ENCODE data around the gene SARM1.

Gene SARM1

DNA sequence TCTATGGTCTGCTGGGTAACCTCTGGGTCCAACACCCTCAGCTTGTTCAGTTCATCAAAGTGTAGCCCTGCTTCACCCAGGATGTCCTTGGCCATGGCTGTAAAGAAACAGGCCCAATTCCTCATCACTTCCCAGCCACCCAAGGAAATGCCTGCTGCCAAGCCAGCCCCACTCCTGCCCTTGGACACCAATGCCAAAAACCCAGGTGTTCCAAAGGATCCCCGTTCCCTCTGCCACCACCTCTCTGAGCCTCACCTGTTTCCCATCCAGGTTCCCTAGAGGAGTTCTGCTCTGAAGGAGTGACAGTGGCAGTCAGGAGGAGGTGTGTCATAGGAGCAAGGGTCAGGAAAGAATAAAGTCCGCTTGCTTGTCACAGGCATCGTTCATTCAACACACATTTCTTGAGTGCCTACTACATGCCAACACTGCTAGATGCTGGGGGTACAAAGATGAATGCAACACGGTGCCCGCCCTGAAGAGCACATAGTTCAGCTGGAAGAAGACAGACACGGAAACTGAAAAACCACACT is 39.5 kb upstream of the SARM1 start:
- H3K9me3 ChIP-seq (replicated peaks; ENCODE audit: insufficient read depth, low read length) = no peaks in the 10 kb centered on the region
- DNase-seq = no peak
- no peak overlapping the region for H3K9ac ChIP-seq (ENCODE audit: low read length)
- no peak overlapping the region for H3K27ac ChIP-seq (ENCODE audit: low read length)
- H3K79me2 ChIP-seq (ENCODE audit: low read length) = peaks cover 43% of the 10 kb centered on the region
- H3K27me3 ChIP-seq (replicated peaks; ENCODE audit: insufficient read depth, low read length) = no peaks in the 10 kb centered on the region
- no peaks in the 10 kb centered on the region for H3F3A ChIP-seq (ENCODE audit: insufficient read depth, low read length)
- TF ChIP-seq EZH2phosphoT487 (IDR thresholded peaks at IDR 0.05; ENCODE audit: low read length) (no peak), EZH2 (optimal IDR thresholded peaks at IDR 0.05; ENCODE audit: low read depth, low read length) (no peak)
- TF ChIP-seq, protein P1, sequence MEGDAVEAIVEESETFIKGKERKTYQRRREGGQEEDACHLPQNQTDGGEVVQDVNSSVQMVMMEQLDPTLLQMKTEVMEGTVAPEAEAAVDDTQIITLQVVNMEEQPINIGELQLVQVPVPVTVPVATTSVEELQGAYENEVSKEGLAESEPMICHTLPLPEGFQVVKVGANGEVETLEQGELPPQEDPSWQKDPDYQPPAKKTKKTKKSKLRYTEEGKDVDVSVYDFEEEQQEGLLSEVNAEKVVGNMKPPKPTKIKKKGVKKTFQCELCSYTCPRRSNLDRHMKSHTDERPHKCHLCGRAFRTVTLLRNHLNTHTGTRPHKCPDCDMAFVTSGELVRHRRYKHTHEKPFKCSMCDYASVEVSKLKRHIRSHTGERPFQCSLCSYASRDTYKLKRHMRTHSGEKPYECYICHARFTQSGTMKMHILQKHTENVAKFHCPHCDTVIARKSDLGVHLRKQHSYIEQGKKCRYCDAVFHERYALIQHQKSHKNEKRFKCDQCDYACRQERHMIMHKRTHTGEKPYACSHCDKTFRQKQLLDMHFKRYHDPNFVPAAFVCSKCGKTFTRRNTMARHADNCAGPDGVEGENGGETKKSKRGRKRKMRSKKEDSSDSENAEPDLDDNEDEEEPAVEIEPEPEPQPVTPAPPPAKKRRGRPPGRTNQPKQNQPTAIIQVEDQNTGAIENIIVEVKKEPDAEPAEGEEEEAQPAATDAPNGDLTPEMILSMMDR (IDR thresholded peaks at IDR 0.05; ENCODE audit: low read length) = no peak
- H3K4me3 ChIP-seq (ENCODE audit: low read length) = no peak overlapping the region
- H3K9me2 ChIP-seq (replicated peaks; ENCODE audit: insufficient read depth, low read length) = no peaks in the 10 kb centered on the region
- peaks cover 17% of the 10 kb centered on the region for H3K4me1 ChIP-seq (ENCODE audit: low read length)
- no peaks in the 10 kb centered on the region for H4K20me1 ChIP-seq (ENCODE audit: insufficient read depth, low read length)
- no peak overlapping the region for H3K4me2 ChIP-seq (ENCODE audit: low read depth, low read length)
- H3K36me3 ChIP-seq (replicated peaks; ENCODE audit: insufficient read depth, low read length) = no peaks in the 10 kb centered on the region
- no peak overlapping the region for H2AFZ ChIP-seq (ENCODE audit: low read length)

DNA sequence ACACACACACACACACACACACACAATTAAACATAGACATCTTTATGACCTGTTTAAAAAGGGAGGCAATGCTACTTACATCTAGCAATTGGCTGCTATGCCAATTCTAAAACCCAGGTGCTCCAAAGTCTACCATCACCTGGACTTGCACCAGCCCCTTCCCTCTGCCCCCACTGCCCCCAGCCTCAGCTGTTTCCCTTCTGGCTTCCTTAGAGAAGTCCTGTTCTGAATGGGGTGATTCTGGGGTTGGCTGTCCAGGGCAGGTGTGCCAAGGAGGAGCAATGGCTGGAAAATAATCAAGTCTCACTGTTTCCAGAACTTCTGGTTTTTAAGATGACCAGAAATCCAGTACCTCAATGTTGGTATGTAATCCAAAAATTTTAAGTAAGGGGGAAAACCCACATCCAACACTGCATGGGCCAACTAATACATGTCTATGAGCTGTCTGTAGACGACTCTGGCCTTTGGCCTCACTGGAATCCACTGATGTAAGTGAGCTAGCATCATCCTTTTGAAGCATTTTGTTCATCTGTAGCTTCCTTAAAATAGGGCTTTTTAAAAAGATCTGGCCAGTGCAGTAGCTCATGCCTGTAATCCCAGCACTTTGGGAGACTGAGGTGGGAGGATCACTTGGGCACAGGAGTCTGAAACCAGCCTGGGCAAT is 38.3 kb upstream of the SARM1 start:
- no peaks in the 10 kb centered on the region for H3K27me3 ChIP-seq (replicated peaks; ENCODE audit: insufficient read depth, low read length)
- no peak overlapping the region for H3K9ac ChIP-seq (ENCODE audit: low read length)
- no peak for TF ChIP-seq EZH2 (optimal IDR thresholded peaks at IDR 0.05; ENCODE audit: low read depth, low read length)
- no peak for DNase-seq
- H3K4me3 ChIP-seq (ENCODE audit: low read length) = no peak overlapping the region
- no peak overlapping the region for H2AFZ ChIP-seq (ENCODE audit: low read length)
- H4K20me1 ChIP-seq (ENCODE audit: insufficient read depth, low read length) = no peaks in the 10 kb centered on the region
- H3K9me2 ChIP-seq (replicated peaks; ENCODE audit: insufficient read depth, low read length) = no peaks in the 10 kb centered on the region
- H3K79me2 ChIP-seq (ENCODE audit: low read length) = peaks cover 49% of the 10 kb centered on the region
- no peak overlapping the region for H3K4me2 ChIP-seq (ENCODE audit: low read depth, low read length)
- H3K27ac ChIP-seq (ENCODE audit: low read length) = no peak overlapping the region
- peaks cover 18% of the 10 kb centered on the region for H3K4me1 ChIP-seq (ENCODE audit: low read length)
- no peaks in the 10 kb centered on the region for H3K9me3 ChIP-seq (replicated peaks; ENCODE audit: insufficient read depth, low read length)
- no peaks in the 10 kb centered on the region for H3K36me3 ChIP-seq (replicated peaks; ENCODE audit: insufficient read depth, low read length)
- H3F3A ChIP-seq (ENCODE audit: insufficient read depth, low read length) = no peaks in the 10 kb centered on the region

DNA sequence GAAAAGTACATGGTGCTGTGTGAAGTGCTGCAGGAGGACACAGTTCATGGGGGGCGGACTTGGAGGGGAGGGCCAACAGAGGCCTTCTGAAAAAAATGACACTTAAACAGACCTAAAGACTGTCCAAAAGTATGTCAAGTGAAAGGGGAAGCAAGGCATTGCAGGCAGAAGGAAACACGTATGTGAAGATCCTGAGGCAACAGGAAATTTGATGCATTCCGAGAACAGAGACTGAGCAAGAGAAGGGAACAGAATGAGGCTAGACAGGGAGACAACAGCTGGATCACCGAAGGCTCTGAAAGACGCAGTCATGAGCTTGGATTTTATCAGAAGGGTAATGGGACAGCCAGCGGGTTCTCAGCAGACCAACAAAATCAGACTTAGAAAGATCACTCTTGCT is 37.3 kb upstream of the SARM1 start:
- Histone ChIP-seq H3K4me1 (ENCODE audit: low read length) (peaks cover 18% of the 10 kb centered on the region), H3K27me3 (replicated peaks; ENCODE audit: insufficient read depth, low read length) (no peaks in the 10 kb centered on the region), H3K36me3 (replicated peaks; ENCODE audit: insufficient read depth, low read length) (no peaks in the 10 kb centered on the region), H3K4me3 (ENCODE audit: low read length) (peak overlapping the region; percentile 91), H4K20me1 (ENCODE audit: insufficient read depth, low read length) (no peaks in the 10 kb centered on the region), H3K27ac (ENCODE audit: low read length) (no peak overlapping the region), H3K9me2 (replicated peaks; ENCODE audit: insufficient read depth, low read length) (no peaks in the 10 kb centered on the region), H3F3A (ENCODE audit: insufficient read depth, low read length) (no peaks in the 10 kb centered on the region), H2AFZ (ENCODE audit: low read length) (no peak overlapping the region), H3K4me2 (ENCODE audit: low read depth, low read length) (peak overlapping the region; percentile 84), H3K9me3 (replicated peaks; ENCODE audit: insufficient read depth, low read length) (no peaks in the 10 kb centered on the region), H3K79me2 (ENCODE audit: low read length) (peaks cover 54% of the 10 kb centered on the region), H3K9ac (ENCODE audit: low read length) (peak overlapping the region; percentile 80; the same call in 1 of the 2 replicates)
- DNase-seq = no peak
- TF ChIP-seq EZH2phosphoT487 (IDR thresholded peaks at IDR 0.05; ENCODE audit: low read length) = no peak
- TF ChIP-seq EZH2 (optimal IDR thresholded peaks at IDR 0.05; ENCODE audit: low read depth, low read length) = no peak
- TF ChIP-seq, protein P1 (IDR thresholded peaks at IDR 0.05; ENCODE audit: low read length) = no peak

DNA sequence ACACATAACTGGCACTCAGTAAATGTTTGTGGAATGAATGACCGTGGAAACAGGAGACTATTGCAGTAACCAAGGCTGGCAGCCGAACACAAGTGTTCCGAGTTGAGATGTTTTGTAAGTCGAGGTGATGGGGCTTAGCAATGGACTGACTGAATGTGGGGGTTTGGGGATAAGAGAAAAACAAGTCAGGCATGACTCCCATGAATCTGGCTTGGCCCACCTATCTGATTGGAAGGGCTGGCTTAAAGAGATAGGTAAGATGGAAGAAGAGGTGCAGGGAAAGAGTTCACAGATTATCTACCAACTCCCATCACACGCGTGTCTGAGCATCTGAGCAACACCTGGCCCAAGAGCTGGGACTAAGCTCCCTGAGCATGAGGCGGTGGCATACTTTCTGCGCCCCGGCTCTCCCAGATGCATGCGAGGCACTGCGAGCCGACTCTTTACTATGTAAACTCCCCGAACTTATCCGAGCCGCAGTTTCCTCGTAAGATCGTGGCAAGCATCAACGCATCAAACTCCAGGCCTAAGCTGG is 36.8 kb upstream of the SARM1 start:
- no peaks in the 10 kb centered on the region for H3K27me3 ChIP-seq (replicated peaks; ENCODE audit: insufficient read depth, low read length)
- TF ChIP-seq, protein P1 (IDR thresholded peaks at IDR 0.05; ENCODE audit: low read length) = no peak
- no peak for TF ChIP-seq EZH2 (optimal IDR thresholded peaks at IDR 0.05; ENCODE audit: low read depth, low read length)
- no peak for TF ChIP-seq EZH2phosphoT487 (IDR thresholded peaks at IDR 0.05; ENCODE audit: low read length)
- peak overlapping the region; percentile 83 for H2AFZ ChIP-seq (ENCODE audit: low read length)
- H3K9ac ChIP-seq (ENCODE audit: low read length) = peak overlapping the region; percentile 80
- peaks cover 57% of the 10 kb centered on the region for H3K79me2 ChIP-seq (ENCODE audit: low read length)
- H3K4me1 ChIP-seq (ENCODE audit: low read length) = peaks cover 18% of the 10 kb centered on the region
- no peaks in the 10 kb centered on the region for H3K9me3 ChIP-seq (replicated peaks; ENCODE audit: insufficient read depth, low read length)
- no peaks in the 10 kb centered on the region for H3K9me2 ChIP-seq (replicated peaks; ENCODE audit: insufficient read depth, low read length)
- no peaks in the 10 kb centered on the region for H3K36me3 ChIP-seq (replicated peaks; ENCODE audit: insufficient read depth, low read length)
- peak overlapping the region; percentile 91 for H3K4me3 ChIP-seq (ENCODE audit: low read length)
- H3K4me2 ChIP-seq (ENCODE audit: low read depth, low read length) = peak overlapping the region; percentile 84
- no peaks in the 10 kb centered on the region for H3F3A ChIP-seq (ENCODE audit: insufficient read depth, low read length)
- H3K27ac ChIP-seq (ENCODE audit: low read length) = peak overlapping the region; percentile 61; the same call in 1 of the 2 replicates
- H4K20me1 ChIP-seq (ENCODE audit: insufficient read depth, low read length) = no peaks in the 10 kb centered on the region
- DNase-seq = peak; percentile 15
